ENCODE results near the gene KLHL30.

Gene KLHL30

GRCh38 chr2:238121511-238122286, 16.8 kb upstream of the KLHL30 start:
- no peak overlapping the region for H3K4me3 ChIP-seq (ENCODE audit: low read depth, low read length)
- no peak for DNase-seq (ENCODE audit: low read depth)
- TF ChIP-seq CTCF (IDR thresholded peaks at IDR 0.05; ENCODE audit: insufficient read depth, low read depth, low read length, missing control alignments), result no peak

GRCh38 chr2:238122287-238123217, 15.9 kb upstream of the KLHL30 start:
- DNase-seq (ENCODE audit: low read depth), result no peak
- no peak for TF ChIP-seq CTCF (IDR thresholded peaks at IDR 0.05; ENCODE audit: insufficient read depth, low read depth, low read length, missing control alignments)
- no peak overlapping the region for H3K4me3 ChIP-seq (ENCODE audit: low read depth, low read length)

GRCh38 chr2:238123218-238123971, 15.1 kb upstream of the KLHL30 start:
- no peak for DNase-seq (ENCODE audit: low read depth)
- no peak overlapping the region for H3K4me3 ChIP-seq (ENCODE audit: low read depth, low read length)
- TF ChIP-seq CTCF (IDR thresholded peaks at IDR 0.05; ENCODE audit: insufficient read depth, low read depth, low read length, missing control alignments), result no peak

GRCh38 chr2:238123991-238124470, 14.4 kb upstream of the KLHL30 start:
- DNase-seq (ENCODE audit: low read depth), result no peak
- TF ChIP-seq CTCF (IDR thresholded peaks at IDR 0.05; ENCODE audit: insufficient read depth, low read depth, low read length, missing control alignments), result no peak

GRCh38 chr2:238124488-238125126, 13.9 kb upstream of the KLHL30 start:
- H3K4me3 ChIP-seq (ENCODE audit: low read depth, low read length), result no peak overlapping the region
- TF ChIP-seq CTCF (IDR thresholded peaks at IDR 0.05; ENCODE audit: insufficient read depth, low read depth, low read length, missing control alignments), result no peak

More at GRCh38 chr2:238123991-238124470, 14.4 kb upstream of the KLHL30 start:
- no peak overlapping the region for H3K4me3 ChIP-seq (ENCODE audit: low read depth, low read length)

More at GRCh38 chr2:238124488-238125126, 13.9 kb upstream of the KLHL30 start:
- DNase-seq (ENCODE audit: low read depth), result no peak
